Activated CD4-positive, CD25-positive, alpha-beta regulatory T cell treated with anti-CD3 and anti-CD28 coated beads, Interleukin-2, amount 50 U/mL, for 16 hours (primary cell): ENCODE measurements around the gene LTB4R2.
"Not testable (repeated sequence)": the region's sequence is repeated elsewhere in the genome, so short reads cannot be mapped to it uniquely, and the experiment has no call there.

ENCODE experiments used
- DNase-seq: peaks from one replicate; pipeline ENCODE4 v3.0.0-alpha.2; 2020; ENCODE audit warnings: low read depth, low spot score

Gene LTB4R2

DNA sequence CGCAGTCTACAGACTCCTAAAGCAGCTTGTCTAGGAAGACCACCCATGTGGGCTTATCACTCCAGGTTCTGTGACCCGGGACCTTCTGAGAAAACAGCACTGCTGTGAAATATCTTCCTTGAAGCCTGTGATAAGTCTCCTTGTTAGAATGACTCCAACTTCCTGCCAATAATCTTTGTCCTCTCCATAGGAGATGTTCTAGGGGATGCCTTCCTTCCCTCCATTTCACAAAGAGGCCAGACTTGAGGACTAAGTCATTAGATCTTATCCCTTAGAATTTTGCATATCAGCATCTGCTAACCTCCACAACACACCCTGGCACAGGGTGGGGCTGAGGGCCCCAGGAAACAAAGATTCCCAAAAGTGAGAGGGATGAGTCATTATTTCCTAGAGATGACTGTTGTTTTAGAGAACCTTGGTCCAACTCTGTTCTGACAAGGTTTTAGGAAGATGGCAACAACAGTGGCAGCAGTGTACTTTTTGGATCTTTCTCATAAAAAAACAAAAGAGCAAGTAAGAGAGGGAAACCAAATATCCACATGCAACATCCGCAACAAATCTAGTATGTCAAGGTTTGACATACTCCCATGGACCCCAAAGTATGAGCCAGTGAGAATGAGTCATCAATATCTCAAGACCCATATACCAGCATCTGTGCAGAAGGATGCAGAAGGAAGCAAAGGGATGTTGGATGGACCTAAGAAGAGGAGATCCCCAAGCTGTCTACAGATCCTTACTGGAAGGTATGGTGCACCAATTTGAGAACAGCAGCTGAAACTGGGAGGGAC, 7.4 kb downstream of the LTB4R2 start:
- no peak for DNase-seq

DNA sequence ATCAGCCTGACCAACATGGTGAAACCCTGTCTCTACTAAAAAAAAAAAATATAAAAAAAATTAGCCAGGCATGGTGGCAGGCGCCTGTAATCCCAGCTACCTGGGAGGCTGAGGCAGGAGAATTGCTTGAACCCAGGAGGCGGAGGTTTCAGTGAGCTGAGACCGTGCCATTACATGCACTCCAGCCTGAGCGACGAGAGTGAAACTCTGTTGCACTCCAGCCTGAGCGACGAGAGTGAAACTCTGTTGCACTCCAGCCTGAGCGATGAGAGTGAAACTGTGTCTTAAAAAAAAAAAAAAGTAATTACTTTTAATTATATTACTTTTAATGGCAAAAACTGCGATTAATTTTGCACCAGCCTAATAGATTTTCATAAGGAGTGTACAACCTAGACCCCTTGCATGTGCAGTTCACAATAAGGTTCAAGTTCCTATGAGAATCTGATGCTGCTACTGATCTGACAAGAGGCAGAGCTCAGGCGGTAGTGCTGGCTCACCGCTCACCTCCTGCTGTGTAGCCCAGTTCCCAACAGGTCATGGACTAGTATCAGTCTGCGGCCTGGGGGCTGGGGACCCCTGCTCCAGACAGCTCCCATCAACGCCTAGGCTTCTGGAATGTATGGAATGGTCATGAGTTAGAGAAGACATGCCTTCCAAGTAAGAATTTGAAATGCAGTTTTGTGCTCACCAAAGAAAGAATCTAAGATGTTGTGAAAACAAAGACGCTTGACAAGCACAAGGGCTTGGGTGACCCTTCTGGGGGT, 11.5 kb downstream of the LTB4R2 start:
- no peak for DNase-seq

DNA sequence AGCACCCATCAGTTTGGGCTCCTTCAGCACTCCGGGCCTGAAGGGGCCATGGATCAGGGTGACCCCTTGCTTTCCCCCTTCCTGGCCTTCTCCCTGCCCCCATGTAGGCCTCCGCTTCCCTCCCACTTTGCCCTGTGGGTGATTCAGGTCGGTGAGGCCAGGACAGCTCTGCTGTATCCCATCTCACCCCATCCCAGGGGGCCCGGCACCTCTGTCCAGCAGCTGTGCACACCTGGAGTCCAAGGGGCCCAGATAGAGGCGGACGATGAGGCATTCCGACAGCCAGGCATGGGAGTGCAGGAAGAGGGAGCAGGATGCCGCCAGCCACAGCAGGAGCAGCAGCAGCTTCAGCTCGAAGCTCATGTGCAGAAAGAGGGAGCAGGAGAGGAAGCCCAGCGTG, 12.7 kb downstream of the LTB4R2 start:
- DNase-seq, result no peak

DNA sequence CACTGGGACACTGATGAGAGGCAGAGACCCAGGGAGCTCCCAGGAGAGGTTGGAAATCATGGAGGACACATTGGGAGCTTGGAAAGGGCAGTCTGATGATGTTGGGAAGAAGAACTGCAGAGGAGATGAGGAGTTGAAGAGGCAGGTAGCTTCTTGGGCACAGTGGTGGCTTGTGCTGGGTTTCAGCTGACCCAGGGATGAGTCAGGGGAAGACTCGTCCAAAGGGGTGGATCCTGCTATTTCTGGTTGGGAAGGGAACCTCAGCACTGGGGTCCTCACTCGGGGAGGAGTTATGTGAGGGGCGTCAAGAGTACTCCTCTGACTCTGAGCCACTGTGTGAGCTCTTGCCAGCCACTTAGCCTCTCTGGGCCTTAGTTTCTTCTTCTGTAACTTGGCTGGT, 13.4 kb downstream of the LTB4R2 start:
- DNase-seq, result no peak

DNA sequence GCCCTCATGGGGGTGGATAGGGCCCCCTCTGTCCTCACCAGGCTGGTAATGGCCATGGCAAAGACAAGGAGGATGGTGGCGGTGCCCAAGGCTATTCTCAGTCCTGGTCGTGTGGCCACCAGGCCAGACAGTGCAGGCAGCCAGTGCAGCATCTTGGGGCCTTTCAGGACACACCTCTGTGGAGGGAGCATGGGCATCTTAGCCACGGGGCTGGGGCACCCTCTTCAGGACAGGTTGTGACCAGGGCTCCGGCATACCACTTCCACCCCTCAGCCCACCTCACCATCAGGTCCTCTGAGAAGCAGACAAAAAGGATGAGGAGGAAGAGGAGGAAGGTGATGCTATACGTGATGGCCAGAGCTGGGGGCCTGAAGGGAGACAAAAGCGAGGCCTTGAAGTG, 14.1 kb downstream of the LTB4R2 start:
- no peak for DNase-seq

DNA sequence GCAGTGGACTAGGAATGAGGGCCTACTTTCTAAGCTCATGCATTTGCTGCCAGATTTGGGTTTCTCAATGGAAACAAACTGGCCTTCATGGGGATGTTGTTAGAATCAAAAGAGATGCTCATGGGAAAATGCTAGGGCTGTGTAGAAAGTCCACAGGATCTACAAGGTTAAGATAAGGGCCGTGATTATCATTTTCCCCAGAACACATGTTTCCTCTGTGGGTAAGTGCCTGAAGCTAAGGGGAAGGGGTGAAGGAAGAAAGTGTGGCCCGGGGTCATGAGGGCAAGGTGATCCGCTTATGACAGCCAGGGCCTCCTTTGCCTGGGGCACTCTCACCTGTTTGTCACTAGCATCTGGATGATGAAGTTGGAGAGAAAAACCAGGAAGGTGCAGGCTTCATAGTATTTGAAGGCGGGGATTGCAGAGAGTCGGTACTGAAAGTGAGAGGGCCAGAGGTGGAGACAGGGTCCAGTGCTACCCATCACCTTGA, 15.1 kb downstream of the LTB4R2 start:
- DNase-seq, result no peak

DNA sequence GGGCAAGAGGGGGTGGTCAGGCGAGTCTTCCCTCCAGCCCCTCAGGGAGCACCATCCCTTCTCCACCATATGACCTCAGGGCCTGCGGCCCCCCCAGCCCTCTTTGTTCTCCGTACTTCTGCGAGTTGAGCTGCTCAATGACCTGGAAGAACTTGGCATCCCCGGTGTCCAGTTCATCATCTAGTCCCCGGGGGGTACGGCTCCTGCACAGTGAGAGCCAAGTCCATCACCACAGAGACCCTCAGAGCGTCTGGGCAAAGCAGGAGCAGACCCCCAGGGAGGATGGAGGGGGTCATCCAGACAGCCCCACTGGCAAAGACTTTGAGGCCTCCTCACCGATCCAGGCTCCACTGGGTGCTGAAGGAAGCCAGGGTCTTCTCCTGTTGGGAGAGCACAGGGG, 16.0 kb downstream of the LTB4R2 start:
- DNase-seq, result no peak

DNA sequence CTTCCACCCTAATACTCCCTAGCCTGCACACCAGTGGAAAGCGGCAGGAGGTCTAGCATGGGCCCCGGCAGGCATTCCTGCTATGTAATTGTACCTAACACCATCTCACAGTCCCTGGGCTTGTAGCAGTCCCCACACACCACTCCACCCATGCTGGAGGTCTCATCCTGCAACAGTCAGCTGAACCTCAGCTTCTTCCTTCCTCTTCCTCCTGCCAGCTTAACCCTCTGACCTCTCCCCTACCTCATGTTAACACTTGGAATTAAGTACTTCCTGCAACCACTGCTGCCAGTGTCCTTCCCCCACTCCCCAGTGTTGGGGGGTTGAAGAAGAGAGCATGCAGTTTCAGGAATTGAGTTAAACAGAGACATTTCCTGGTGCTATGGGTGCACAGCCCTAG, 17.4 kb downstream of the LTB4R2 start:
- DNase-seq, result no peak

DNA sequence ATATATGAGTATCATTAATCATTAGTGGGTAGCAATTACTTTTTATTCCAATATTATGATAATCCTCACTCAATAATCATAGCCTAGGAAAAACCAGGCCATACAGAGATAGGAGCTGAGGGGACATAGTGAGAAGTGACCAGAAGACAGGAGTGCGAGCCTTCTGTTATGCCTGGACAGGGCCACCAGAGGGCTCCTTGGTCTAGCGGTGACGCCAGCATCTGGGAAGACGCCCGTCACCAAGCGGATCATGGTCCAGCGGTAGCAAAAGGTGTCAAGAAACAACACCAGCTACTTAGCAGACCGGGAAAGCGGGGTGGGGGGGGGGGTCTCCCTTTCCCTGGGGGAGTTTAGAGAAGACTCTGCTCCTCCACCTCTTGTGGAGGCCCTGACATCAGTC, 18.0 kb downstream of the LTB4R2 start:
- DNase-seq, result not testable (repeated sequence)

DNA sequence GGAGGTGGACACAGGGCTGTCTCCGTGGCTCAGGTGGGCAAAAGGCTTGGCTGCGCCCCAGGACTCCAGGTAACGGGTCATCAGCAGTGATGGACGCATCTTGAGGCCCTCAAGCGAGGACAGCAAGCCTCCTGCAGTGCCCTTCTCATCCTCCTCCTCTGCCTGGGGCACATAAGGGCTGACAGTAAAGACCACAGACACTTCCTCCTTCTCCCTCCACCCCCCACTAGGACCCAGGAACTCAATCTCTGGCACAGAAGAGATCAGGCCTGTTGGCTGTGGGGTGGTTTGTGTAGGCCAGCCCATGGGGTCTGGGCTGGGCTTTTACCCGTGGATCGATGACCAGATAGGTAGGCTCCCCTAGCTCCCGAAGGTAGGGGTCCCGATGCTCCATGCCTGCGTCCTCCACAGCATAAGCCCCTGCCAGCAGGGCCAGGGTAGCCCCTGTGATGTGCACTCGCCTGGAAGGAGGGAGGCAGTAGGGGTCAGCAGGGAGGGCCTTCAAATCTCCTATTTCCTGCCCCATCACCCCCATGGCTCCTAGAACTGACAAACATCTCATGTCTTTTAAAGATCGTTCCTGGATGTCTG, 19.2 kb downstream of the LTB4R2 start:
- no peak for DNase-seq

DNA sequence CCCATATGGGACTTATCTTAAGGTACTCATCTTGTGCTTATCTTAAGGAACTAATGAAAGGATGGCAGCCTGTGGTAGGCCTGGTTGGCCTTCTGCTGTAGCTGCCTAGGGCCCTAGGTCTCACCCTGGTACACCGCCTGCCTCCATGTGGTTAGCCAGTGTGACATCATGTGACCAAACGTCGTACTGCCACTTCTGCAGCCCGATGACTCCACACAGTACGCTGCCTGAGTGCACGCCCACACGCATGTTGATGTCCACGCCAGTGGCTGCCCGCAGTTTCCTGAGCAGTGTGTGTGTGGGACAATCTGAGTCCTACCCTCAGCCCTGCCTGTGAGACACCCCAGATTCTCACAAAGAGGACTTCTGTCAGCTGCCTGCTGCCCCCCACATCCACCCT, 19.8 kb downstream of the LTB4R2 start:
- DNase-seq, result no peak

DNA sequence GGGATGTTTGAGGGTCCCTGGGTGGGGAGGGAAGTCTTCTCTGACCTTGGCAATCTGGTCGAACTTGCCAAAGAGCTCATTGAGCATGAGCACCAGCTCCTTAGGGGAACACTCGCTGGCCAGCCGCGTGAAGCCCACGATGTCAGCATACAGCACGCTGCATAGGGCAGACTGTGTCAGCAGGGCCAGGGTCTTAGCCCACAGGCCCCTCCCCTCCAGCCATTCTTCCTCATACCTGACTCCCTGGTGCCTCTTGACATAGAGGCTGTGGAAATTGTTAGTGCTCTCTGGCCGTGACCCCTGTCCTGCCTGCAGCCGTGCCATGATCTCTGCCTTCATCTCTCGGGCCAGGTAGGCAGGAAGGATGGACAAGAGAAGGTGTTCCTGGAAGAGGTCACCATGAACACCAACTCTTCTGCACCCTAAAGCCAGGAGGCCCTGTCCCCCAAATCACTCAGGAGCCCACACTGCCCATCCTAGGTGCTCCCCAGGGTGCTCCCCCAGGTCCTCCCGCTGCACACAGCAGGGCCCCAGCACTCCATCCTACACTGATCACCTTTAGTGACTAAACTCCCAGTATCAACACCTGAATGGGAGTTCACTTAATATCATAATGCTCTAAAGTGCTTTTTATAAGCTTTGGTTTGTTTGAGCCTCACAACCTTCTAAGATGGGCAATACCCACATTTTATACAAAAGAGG, 21.2 kb downstream of the LTB4R2 start:
- DNase-seq, result no peak

DNA sequence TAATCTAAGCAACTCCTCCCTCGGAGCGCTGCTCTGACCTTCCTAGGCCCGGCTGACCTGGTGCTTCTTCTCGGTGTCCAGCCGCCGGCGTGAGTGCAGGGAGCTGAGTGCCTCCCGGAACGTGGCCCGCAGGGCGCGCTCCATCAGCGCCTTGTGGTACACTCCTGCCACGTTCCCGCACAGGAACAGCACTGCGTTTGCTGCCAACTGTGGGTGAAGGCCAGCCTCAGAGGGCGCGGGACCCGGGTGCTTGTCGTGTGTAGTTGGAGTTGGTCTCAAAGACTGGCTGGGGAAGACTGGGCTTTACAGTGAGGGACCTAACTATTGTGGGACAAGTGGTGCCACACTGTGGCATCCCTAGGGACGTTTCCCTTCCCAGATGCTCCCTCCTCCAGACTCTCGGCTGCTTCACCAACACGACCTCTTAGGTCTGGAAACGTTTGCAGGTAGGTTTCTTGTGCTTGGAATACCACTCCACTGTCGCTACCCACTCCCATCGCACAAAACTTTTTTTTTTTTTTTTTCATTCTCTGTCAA, 21.9 kb downstream of the LTB4R2 start:
- no peak for DNase-seq

DNA sequence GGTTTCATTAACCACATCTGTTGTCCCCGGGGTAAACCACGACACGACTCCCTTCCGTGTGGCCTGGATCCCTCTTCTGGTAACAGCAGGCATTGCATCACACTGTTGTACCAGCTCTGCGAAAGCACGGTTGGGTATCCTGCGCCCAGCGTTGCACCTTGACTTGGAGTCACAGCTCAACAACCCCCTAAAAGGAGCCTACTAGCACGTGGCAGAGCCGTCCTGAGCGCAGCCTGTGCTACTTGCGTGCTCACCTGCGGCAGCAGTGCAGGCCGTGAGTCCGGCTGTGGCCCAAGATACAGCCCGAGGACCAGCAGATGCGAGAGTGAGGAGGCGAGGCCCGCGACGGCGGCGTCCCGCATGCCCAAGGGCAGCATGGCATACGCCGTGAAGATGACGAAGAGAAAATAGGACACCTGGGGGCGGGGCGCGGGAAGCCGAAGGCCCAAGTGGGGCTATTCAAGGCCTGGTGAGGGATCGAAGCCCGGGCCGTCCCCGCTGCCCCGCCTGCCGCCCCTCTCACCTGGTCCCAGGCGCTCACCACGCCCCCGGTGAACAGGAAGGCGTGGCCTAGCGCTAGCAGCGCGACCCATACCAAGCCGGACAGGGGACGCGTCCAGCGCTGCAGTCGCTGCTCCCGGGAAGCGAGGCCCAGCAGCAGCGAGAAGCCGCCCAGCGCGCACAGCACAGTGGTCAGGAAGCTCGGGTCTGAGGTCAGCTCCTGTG, 22.5 kb downstream of the LTB4R2 start:
- peak; percentile 74 for DNase-seq

DNA sequence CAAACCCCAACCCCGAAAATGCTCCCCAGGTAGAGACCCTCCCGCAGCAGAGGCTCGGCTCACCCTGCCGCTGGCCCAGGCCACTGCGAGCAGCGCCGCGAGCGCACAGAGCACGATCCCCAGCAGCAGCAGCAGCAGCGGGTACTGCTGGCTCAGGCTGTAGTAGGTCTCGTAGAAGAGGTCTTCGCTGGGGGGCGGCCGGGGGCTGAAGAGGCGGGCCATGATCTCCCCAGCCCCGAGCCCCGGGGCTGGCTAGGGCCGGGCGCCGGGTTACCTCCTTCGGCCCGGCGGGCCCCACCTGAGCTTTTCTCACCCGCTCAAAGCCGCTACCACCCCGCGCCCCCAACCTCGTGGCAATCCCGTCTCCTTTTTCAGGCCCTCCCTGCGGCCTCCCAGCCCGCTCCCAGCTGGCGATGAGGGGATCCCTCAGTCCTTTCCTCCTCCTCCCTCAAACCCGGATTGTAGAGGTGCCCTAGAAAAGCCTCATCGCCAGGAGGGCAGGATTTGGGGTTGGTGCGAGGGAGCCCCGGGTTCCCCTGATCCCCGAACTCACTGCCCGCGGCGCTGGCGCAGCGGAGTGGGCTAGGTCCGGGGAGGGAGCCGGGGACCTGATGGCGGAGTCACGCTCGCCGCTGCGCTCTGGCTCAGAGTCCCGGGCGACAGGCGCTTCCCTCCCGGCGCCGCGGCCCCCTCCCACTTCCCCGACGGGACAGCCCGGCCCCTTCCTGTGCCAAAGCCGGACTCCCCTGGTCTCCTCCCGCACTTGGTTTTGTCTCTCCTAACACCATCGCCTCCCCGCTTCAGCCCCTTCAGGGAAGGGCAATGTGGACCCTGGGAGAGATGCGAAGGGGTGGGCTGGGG, 24.7 kb downstream of the LTB4R2 start, which contains the start of gene ADCY4:
TSS of gene ADCY4 (minus strand) at position 641 of the 861 bp plus-strand sequence. CDS start at position 222, 419 bp downstream.
- DNase-seq, result no peak

DNA sequence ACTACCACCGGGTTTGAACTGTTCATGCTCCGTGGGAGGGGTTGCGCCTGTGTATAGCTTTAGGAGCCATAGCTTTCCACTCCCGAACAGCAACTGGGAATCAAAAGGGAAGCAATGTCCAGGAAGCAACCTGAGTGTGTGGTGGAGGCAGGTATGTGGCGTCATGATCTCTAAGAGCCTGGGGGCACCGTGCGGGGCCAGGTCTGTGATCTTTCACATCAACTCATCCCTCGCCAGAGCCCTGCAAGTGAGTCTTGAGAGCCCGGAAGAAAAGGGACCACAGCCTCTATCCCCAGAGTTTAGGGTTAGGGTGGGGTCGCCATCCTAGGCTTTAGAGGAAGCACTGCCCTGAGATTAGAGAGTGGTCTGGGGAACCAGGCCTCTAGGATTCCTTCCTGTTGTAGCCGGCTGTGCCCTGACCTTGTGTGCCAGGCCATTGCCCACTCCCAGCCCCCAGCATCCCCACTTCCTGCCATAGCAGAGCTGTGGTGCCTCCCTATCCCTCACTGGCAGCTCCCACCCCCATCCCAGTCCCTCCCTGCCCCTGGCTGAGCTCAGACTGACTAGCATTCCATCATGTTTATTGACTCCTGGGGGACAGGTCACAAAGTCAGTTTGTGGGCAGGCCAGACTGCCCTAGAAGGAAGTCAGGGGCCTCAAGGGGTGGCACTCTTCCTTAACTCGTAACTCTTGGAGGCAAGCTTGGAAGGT, 25.7 kb downstream of the LTB4R2 start:
- DNase-seq, result no peak

DNA sequence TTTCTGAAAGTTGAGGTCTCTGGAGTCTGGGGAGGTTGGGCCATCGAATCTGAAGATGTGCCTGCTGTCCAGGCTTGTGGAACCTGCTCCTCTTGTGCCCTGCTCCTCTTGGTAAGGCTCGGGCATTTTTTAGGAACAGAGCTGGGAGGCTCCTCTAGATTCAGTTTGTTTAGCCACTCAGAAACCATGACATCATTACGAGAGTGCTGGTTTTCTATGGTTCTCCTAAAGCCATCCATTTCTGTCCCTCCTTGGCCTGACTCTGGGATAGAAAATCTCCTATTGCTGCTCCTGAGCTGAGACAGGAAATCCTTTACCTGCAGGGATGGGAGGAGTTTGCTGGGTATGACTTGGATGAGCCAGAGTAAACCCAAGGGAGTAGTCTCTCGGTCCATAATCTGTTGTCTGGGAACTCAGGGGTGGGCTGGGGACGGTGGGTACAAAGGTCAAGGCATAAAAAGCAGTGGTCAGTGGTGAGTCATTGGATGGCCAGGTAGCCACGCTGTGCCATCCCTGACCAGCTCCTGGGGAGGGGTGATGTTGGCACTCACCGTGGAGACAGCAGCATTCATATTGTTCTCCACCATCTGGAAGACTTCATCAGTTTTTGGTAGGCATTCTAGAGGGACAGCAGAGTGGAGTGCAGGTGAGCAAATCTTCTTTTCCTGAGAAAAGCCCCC, 27.3 kb downstream of the LTB4R2 start:
- no peak for DNase-seq

DNA sequence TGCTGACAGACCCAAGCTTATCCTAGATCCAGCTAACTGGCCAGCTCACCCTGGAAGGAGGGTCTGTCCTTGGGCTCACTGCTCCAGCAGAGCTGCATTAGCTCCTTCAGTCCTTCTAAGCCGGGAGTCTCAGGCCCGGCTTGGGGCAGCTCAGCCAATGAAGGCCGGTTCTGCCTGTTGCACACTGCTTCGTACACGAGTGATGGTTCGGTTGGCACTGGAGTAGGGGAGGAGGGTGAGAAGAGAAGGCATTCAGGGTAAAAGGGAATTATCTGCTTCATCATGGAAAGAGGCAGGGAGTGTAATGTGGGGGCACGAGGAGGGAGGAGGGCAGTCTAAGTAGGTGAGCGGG, 27.9 kb downstream of the LTB4R2 start:
- DNase-seq, result no peak

DNA sequence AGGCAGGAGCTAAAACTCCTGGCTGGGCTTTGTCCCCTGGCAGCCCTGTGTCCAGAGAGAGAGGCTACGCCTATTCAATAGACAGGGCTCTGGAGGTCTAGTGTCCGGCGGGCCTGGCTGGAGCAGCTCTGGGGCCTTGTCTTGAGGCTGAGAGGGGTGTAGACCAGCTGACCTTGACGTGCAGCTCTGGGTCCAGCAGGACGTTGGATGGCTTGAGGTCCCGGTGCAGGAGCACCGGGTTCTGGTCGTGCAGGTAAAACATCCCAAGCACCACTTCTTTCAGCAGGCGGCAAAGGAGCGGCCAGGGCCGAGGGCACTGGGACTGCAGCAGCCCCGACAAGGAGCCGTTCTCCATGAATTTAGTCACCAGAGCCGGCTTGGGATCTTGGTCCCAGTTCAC, 28.9 kb downstream of the LTB4R2 start:
- DNase-seq, result no peak
